Dermis microvascular lymphatic vessel endothelial cell (primary cell): ENCODE data around the gene CHMP4A. TPM values are rescaled to one million over a fixed set of nuclear protein-coding genes. Genes with fewer than 3 reads are reported as not detected.
A peak's percentile ranks its signal among the peaks of the same experiment; 100 is the strongest.
"Not testable (repeated sequence)": the region's sequence is repeated elsewhere in the genome, so short reads cannot be mapped to it uniquely, and the experiment has no call there.

Source experiments
- DNase-seq, 2 donors: peaks; one replicate each; pipeline versions ENCODE4 v3.0.0 to v3.0.0-alpha.2; 2010; ENCODE audit warnings: low read depth in 2 of 2
- total RNA-seq: library from RNA; depleted of rRNA; stranded (reverse); fragments of >200 nt; gene quantifications from 2 replicates; pipeline ENCODE4 v1.2.1, GENCODE V29; 2014

Gene CHMP4A
- total RNA-seq, 1 donor from 2014 or later, result 11.7 TPM

DNA sequence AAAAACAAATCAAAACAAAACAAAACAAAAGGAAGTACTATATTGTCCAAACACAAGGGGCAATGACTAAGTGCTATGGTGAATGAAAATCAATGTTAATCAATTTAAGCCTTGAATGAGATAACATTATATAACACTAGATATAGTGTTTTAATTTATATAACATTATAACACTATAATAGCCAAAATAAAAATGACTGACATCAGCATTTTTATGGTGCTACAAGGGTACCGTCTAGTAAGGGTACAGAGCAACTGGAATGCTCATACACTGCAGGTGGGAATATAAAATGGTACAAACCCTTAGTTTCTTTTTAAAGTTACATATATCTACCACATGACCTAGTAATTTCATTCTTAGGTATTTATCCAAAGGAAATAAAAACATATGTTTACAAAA is 13.2 kb upstream of the CHMP4A start:
- no peak for DNase-seq

DNA sequence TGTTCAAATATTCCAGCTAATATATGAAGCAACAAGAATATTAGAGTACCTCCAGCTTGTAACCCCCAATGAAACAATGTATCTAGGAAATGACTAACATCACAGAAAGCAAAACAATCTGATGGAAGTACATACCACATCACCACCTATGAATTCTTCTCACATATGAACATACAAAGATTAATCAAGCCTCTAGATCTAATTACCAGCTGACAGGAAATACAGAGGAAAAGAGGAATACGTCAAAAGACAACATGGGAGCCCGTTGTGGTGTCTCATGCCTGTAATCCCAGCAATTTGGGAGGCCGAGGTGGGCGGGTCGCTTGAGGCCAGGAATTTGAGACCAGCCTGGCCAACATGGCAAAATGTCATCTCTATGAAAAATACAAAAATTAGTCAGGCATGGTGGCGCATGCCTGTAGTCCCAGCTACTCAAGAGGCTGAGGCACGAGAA is 11.4 kb upstream of the CHMP4A start:
- DNase-seq, result peak; percentile 97 to 98

DNA sequence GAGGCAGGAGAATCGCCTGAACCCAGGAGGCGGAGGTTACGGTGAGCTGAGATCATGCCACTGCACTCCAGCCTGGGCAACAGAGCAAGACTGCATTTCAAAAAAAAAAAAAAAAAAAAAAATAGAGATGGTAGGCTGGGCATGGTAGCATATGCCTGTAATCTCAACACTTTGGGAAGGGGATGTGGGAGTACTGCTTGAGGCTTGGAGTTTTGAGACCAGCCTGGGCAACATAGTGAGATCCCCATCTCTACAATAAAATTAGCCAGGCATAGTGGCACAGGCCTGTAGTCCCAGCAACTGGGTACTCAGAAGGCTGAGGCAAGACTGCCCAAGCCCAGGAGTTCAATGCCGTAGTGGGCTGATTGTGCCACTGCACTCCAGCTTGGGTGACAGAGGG is 9.7 kb upstream of the CHMP4A start:
- DNase-seq, result not testable (repeated sequence)

DNA sequence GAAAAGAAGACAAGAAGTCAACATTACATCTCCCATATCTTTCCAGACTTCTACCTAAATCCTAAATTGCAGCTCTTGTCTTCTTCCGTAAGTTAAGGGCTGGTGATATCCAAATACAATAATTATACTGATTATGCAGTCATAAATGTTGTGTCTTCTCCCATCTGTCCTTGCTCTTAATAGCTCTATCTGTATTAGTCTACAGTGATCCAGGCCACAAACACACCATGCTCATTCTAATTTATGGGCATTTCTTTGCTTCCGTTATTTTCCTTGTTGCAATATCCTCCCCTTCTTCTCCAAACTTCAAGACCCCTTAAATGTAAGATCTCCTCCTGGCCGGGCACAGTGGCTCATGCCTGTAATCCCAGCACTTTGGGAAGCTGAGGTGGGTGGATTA is 6.2 kb upstream of the CHMP4A start:
- no peak for DNase-seq

DNA sequence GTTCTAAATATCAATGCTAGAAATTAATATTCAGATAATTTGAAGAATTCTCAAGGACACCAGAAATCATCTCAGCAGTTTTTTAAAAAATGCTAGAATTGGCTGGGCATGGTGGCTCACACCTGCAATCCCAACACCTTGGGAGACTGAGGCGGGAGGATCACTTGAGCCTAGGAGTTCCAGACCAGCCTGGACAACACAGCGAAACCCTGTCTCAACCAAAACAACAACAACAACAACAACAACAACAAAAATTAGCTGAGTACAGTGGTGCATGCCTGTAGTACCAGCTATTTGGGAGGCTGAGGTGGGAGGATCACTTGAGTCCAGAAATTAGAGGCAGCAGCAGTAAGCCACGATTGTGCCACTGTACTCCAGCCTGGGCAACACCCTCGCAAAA is 5.8 kb upstream of the CHMP4A start:
- DNase-seq, result no peak

DNA sequence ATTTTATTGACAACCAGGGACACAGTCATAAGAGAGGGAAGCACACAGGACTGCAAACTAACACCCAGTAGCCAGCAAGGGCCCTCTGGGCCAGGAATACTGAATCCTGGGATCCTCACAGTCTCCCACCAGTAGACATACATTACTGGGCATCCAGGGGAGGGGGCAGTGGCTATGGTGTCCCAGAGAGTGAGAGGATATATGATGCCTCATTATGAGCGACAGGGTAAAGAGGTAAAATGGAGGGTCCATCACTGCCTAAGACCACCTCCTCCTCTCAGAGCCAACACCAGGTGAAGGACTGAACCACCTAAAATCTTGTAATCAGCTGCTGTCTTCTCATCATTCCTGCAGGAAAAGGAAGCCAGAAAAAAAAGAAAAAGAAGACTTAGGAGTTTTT is 3.6 kb upstream of the CHMP4A start:
- DNase-seq, result not testable (repeated sequence)

DNA sequence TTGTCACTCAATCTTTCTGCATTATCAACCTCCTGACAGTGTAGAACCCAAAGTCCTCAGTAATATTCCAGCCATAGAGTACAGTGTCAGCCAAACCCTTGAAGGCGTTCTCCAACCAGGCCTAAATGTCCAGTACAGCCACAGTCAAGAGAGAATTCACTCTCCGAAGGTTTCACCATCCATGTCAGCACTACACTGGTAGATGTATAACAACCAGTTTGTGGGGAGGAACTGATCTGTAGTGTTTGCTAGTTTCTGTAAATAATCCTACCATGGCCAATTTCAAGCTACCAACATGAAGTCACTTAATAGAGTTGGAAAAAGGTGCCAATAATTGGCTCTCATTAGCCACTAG is 3.0 kb upstream of the CHMP4A start:
- no peak for DNase-seq

DNA sequence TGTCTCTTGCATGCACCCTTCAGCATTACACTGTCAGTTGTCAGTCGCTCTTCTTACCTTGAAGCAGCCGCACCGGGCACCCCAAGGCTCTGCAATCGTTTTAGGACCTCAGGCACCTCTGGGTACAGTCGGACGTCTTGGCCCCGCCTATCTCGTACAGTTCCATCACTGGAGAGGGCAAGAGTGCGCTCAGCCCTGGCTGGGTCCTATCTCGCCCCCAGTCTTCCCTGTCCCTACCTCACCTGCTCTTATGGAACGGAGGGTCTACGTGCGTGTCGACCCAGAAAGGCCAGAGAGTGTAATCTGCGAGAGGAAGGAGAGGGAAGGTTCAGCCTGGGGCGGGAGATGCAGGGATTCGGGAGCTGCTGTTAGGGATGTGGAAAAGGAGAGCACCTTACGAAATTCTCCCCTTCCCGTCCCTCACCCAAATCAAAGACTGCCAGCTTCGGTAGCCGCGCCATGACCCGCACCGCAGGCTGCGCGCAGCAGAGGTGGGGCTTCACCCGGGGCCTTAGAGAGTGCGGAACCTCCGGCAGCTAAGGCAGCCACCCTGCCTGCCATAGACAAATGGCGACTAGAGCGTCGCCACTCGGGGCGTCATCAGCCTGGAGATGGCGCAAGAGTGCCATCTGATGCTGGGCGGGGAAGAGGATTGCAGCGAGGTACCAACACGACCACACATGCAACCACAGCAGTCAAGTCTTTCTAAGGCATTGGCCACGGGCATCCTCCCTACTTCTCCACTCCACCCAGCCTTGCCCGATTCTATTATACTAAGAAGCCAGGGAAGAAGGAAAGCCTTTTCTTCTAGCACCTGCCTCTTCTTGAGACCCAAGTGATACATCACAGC is 2.4 kb upstream of the CHMP4A start, which contains the start of gene MDP1:
Gene MDP1, minus strand, starts transcription at position 572 of the 850 bp plus-strand sequence. Its CDS starts 111 bp downstream, at position 461.
- DNase-seq, result peak; percentile 83 to 90

DNA sequence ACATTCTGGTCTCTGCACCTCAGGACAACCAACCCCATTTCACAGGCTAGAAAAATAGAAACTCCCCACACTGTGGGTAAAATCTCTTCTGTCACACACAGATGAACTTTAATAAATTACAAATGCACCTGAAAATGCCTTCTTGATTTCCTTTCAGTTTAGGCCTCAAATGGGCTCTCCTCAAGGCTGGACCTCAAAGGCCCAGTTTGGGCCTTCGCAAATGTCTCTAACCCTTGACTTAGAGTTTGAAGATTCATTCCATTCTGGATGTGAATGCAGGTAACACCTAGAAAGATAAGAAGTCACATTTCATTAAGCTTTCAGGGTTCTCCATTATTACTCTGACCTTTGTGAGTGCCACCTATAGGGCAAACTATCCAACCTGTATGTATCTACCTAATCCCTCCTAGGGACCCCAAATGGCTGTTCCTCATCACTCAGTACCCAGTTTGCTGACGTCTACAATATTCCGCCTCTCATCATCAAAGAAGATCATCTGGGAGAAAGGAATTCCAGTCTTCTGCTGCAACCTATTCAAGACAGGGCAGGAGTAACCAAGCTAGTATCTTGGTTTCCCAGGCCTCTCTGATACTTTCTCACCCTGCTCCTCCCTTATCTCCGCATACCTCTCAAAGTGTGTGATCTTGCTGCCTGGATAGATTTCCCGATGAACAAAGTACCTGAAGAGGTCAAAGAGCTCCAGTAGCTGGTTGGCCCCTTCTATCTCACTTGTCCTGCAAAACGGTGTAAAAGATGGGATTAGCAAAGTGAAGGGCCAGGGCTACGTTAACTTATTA is 776 bp upstream of the CHMP4A start:
- no peak for DNase-seq

DNA sequence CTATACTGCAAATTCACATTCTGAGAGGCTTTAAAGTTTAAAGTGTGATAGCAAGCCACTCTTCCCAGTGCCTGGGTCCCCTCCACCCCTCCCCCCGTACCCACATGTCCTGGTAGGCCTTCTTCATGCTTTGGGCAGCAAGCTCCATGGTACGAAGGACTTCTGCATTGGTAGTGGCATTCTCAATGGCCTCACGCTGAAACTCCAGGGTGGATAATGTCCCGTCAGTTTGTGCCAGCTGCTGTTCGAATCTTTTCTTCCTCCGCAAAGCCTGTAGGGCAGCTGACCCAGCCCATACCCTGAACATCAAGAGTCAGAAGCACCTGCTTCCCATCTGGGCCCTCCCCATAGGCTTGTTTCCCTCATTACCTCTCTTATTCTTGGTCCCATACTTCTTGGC is 2.0 kb downstream of the CHMP4A start:
- no peak for DNase-seq

DNA sequence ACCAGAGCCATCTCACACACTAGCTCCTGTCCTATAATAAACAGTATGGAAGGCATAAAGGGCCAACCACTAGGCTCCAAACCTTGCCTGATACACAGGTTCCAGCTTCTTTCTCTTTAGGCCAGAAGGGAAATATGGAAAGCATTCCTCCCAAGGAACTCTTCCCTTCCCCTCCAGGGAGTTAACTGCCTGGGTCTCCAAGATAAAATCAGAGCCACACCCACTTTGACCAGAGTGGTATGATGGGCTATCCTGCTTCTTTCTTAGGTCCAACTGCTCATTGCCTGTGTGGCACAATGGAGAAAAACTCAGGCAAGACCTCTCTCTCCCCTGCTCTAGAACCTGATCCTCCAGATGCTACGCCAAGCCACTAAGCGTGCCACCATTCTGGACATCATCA is 5.7 kb downstream of the CHMP4A start:
- no peak for DNase-seq

DNA sequence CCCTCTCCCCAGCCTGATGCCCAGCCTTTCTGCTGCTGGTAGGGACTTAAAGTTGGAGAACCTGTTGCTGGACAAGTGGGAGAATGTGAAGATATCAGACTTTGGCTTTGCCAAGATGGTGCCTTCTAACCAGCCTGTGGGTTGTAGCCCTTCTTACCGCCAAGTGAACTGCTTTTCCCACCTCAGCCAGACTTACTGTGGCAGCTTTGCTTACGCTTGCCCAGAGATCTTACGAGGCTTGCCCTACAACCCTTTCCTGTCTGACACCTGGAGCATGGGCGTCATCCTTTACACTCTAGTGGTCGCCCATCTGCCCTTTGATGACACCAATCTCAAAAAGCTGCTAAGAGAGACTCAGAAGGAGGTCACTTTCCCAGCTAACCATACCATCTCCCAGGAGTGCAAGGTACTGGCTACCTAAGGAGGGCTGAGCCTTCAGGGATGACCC is 6.2 kb downstream of the CHMP4A start:
- DNase-seq, result no peak

DNA sequence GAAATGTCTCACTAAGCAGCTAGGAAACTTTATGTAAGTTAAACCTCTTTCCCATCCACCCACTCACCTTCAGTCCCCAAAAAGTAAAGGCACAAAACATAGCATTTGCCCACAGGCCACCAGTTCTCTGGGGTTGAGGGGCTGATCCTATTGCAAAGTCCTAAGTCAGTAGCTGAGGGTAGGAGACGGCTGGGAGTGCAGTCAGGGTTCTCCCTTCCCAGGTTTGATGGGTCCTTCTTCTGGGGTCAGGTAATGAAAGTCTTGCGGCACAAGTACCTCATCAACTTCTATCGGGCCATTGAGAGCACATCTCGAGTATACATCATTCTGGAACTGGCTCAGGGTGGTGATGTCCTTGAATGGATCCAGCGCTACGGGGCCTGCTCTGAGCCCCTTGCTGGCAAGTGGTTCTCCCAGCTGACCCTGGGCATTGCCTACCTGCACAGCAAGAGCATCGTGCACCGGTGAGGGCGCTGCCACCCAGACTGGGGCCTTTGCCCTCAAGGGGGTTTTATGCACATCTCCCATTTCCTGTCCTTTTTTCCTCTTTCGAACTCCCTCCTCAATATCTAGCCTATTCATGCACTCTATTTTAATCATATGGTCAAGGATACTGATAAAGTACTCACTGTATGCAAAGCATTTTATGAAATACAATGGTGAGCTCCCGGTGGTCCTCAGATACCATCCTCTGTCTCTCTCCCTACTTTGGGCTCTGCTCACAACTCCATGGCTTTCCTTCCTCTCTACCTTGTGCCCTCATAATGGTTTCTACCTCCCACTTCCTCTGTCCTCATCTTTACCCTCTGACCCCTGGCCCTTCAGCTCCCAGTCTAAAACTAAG is 6.8 kb downstream of the CHMP4A start:
- DNase-seq, result no peak

DNA sequence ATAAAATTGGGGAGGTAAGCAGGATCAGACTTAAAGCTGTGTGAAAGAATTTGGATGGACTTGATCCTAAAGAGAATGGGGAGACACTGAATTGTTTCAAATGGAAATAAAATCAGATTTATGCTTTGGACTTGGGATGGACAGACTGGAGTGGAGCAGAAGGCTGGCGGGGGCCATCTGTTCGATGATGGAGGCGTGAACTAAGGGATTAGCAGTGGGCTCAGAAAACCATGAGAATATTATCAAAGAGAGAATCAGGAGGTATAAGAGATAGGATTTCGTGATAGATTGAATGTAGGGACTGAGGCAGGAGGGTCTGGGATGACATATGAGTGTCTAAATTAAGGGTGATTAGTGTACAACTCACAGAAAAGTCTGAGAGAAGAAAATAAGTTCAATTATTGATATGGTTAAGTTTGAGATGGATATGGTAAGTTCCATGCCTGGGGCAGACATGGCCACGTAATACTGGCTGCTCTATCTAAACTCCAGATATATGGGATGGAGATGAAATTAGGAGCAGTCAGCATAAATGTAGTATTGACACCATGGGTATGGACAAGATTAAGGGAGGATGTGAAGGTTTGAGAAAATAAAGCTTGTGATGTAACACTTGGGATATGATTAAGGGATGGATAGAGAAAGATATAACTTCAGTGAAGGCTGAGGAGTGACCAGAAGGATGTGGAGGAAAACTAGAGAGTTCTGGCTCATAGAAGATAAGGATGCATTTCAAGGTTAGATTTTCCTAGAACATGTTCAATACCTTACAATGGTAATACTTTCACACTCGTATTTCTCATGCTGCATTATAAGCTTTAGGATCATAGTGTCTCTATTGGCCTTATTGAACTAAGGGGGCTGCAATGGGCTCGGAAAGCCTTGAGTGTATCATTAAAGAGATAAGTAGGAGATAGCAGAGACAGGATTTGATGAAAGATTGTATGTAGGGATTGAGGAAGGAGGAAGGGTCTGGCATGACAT is 8.8 kb downstream of the CHMP4A start:
- DNase-seq, result no peak

DNA sequence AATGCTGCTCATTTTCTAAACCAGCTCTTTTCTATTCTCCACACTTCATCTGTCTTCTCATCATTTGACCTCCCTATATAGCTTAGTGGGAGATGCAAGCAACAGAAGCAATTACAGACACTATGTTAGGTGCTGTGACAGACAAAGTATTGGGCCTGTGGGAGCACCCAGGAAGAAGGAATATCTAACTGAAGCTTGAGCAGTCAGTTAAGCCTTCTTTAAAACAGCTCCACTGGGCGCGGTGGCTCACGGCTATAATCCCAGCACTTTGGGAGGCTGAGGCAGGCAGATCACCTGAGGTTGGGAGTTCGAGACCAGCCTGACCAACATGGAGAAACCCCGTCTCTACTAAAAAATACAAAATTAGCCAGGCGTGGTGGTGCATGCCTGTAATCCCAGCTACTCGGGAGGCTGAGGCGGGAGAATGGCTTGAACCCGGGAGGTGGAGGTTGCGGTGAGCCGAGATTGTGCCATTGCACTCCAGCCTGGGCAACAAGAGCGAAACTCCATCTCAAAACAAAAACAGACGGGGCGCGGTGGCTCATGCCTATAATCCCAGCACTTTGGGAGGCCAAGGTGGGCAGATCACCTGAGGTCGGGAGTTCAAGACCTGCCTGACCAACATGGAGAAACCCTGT is 9.9 kb downstream of the CHMP4A start:
- DNase-seq, result not testable (repeated sequence)

DNA sequence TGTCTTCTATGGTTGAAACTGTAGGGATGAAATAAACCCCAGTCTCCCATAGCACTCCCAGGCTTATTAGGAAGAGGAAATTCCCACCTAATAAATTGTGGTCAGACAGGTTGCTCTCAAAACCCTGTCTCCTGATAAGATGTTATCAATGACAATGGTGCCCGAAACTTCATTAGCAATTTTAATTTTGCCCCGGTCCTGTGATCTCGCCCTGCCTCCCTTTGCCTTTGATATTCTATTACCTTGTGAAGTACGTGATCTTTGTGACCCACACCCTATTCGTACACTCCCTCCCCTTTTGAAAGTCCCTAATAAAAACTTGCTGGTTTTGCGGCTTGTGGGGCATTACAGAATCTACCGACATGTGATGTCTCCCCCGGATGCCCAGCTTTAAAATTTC is 10.8 kb downstream of the CHMP4A start:
- not testable (repeated sequence) for DNase-seq

DNA sequence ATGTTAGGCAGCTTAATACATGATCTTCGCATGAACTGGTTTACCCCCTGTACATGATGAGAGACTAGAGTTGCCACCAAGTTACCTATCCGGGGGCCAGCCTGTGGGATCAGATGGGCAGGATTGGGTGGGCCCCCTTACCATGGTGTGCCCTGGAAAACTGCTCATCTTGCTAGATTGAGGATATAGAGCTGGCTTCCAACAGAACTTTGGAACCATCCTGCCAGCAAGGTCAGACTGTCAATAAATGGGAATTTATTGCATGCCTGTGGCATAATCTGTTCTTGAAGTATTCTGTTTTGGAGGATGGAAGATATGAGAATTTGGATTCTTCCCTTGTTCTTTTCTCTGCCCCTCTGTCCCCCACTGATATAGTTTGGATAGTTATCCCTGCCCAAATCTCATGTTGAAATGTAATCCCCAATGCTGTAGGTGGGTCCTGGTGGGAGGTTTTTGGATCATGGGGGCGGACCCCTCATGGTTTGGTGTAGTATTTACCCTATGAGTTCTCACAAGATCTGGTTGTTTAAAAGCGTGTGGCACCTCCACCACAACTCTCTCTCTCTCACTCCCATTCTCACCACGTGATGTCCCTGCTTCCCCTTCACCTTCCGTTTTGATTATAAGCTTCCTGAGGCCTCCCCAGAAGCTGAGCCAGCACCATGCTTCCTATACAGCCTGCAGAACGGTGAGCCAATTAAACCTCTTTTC is 14.3 kb downstream of the CHMP4A start:
- DNase-seq, result no peak

DNA sequence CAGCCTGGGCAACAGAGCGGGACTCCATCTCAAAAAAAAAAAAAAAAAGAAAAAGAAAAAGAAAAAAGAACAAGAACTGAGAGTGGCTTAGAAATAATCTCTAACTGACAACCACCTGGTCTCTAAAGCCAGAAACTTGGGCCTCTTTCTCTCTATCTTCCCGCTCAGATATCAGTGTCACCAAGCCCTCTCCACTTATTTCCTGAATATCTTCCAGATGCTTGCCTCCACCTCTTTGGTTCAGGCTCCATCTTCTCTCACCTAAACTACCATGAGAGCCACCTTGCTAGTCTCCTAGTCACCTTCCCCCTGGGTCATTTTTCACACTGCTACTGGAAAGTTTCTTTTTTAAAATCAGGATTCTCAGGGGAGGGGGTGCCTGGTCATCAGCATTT is 16.2 kb downstream of the CHMP4A start:
- no peak for DNase-seq
